Body of pancreas (tissue), 4 donors: ENCODE measurements around the gene DHX8. TPM values are rescaled to one million over a fixed set of nuclear protein-coding genes. Genes with fewer than 3 reads are reported as not detected.
"Not testable (repeated sequence)": the region's sequence is repeated elsewhere in the genome, so short reads cannot be mapped to it uniquely, and the experiment has no call there.

Experiments used
- ATAC-seq: fragments of 150-250 bp; one replicate; pipeline ENCODE4 v1.9.1; 2016
- DNase-seq, 4 donors: peaks; one replicate each; pipeline ENCODE4 v3.0.0-alpha.2; 2019
- H3K27ac ChIP-seq, 4 donors: fragments of 200-600 bp; sonication (generic); 1 replicate in 3 of 4; 2 replicates in 1 of 4; pipeline versions ENCODE4 v1.5.1 to v1.6.1; 2016 to 2019; ENCODE audit warnings: mild to moderate bottlenecking in 1 of 4, mixed read lengths in 1 of 4, moderate library complexity in 1 of 4
- H3K27me3 ChIP-seq, 2 donors: fragments of 200-600 bp; sonication (generic); one replicate each; pipeline ENCODE4 v1.6.0; 2016; ENCODE audit warnings: mild to moderate bottlenecking in 1 of 2
- H3K36me3 ChIP-seq, 2 donors: fragments of 200-600 bp; sonication (generic); replicated peaks in 1 of 2; 2 replicates each; pipeline ENCODE4 v1.5.1; 2016; ENCODE audit warnings: low read depth in 2 of 2; ENCODE audit not compliant: insufficient read depth in 1 of 2
- H3K4me1 ChIP-seq: fragments of 200-600 bp; sonication (generic); one replicate; pipeline ENCODE4 v1.6.0; 2016
- H3K4me3 ChIP-seq, 2 donors: fragments of 200-600 bp; sonication (generic); 1 replicate in 1 of 2; 2 replicates in 1 of 2; pipeline ENCODE4 v1.5.1; 2016 to 2019
- H3K9me3 ChIP-seq, 3 donors: fragments of 200-600 bp; sonication (generic); 1 replicate in 2 of 3; 2 replicates in 1 of 3; pipeline ENCODE4 v1.5.1; 2016
- CTCF ChIP-seq, 7 experiments: fragments of 450-650 bp in 4 of 7; fragments of 200-600 bp in 3 of 7; sonication (generic) in 3 of 7; IDR thresholded peaks; one replicate each; pipeline ENCODE4 v1.5.1; 2016 to 2019; ENCODE audit warnings: antibody characterized with exemption in 7 of 7
- POLR2A ChIP-seq, 3 donors: fragments of 450-650 bp; IDR thresholded peaks; one replicate each; pipeline ENCODE4 v1.6.1; 2016; ENCODE audit warnings: antibody characterized with exemption in 3 of 3, mild to moderate bottlenecking in 2 of 3
- WGBS, 2 donors: methylation state at CpG; one replicate each; pipeline ENCODE4 v1.1.5; 2017; 5-methylcytosine and 5-hydroxymethylcytosine counted together
- intact Hi-C: fragments of 100-400 bp; cut with DNase I; formaldehyde crosslinking; loops from one replicate; pipeline ENCODE4 v1.15.1; 2023
- total RNA-seq, 2 donors: library from RNA; depleted of rRNA; stranded (reverse); fragments of >200 nt; gene quantifications; one replicate each; pipeline ENCODE4 v1.1.0, GENCODE V29; 2016

The DHX8 gene
- total RNA-seq, 2 donors from 2014 or later: 12.2 to 19.4 TPM

GRCh38 chr17:43475494-43476089, 8.2 kb upstream of the DHX8 start:
- ATAC-seq: peak; percentile 50
- WGBS, 2 donors: 79 to 80% methylated on average over 10 to 11 of the region's 11 CpGs
- TF ChIP-seq POLR2A (IDR thresholded peaks at IDR 0.05) (no peak), CTCF (IDR thresholded peaks at IDR 0.05) (no peak)
- Histone ChIP-seq H3K36me3 (no peaks in the 10 kb centered on the region), H3K27me3 (no peaks in the 10 kb centered on the region), H3K9me3 (no peaks in the 10 kb centered on the region), H3K27ac (peak overlapping the region in 1 of 4 donors; percentile 8), H3K4me3 (no peak overlapping the region), H3K4me1 (peaks cover 8% of the 10 kb centered on the region)
- peak in 3 of 4 donors; percentile 30 to 38 (median 31) for DNase-seq
- intact Hi-C loops: loop anchor here (5.0 kb wide), 1 partner anchor 73 kb away; no protein-coding TSS in a partner anchor

- intact Hi-C loops: loop anchor here (5.0 kb wide), 1 partner anchor 74 kb away; no protein-coding TSS in a partner anchor
- 87 to 94% methylated on average over 2 to 9 of the region's 9 CpGs for WGBS, 2 donors
- not testable (repeated sequence) for H3K27me3 ChIP-seq, H3K36me3 ChIP-seq, H3K9me3 ChIP-seq, H3K4me3 ChIP-seq, H3K4me1 ChIP-seq, H3K27ac ChIP-seq, DNase-seq, ATAC-seq
Observed at GRCh38 chr17:43476306-43476705, 7.5 kb upstream of the DHX8 start.

- TF ChIP-seq POLR2A (IDR thresholded peaks at IDR 0.05) (no peak), CTCF (IDR thresholded peaks at IDR 0.05) (no peak)
- intact Hi-C loops: loop anchor here (5.0 kb wide), 1 partner anchor 76 kb away; no protein-coding TSS in a partner anchor
- no peak for ATAC-seq
- H3K27me3 ChIP-seq: no peaks in the 10 kb centered on the region
- no peak for DNase-seq
- H3K27ac ChIP-seq: no peak overlapping the region
- WGBS, 2 donors: 57 to 65% methylated on average over 9 of the region's 9 CpGs
- no peak overlapping the region for H3K4me3 ChIP-seq
- no peaks in the 10 kb centered on the region for H3K36me3 ChIP-seq
- H3K9me3 ChIP-seq: no peaks in the 10 kb centered on the region
- H3K4me1 ChIP-seq: peaks cover 9% of the 10 kb centered on the region
Observed at GRCh38 chr17:43477832-43478634, 5.7 kb upstream of the DHX8 start.

- Histone ChIP-seq H3K27ac (no peak overlapping the region), H3K4me3 (no peak overlapping the region), H3K27me3 (no peaks in the 10 kb centered on the region), H3K9me3 (no peaks in the 10 kb centered on the region), H3K36me3 (no peaks in the 10 kb centered on the region), H3K4me1 (peaks cover 19% of the 10 kb centered on the region)
- WGBS, 2 donors: 75 to 94% methylated on average over 3 of the region's 3 CpGs
- intact Hi-C loops: loop anchor here (5.0 to 10.0 kb wide), 2 partner anchors 65 to 78 kb away; partner anchors contain the start of gene ETV4
- no peak for DNase-seq
- TF ChIP-seq CTCF (IDR thresholded peaks at IDR 0.05): no peak
- TF ChIP-seq POLR2A (IDR thresholded peaks at IDR 0.05): no peak
- ATAC-seq: no peak
Observed at GRCh38 chr17:43479948-43480347, 3.8 kb upstream of the DHX8 start.
